RWPE1 (cell line): ENCODE measurements around the gene UPF1.

ENCODE experiments used
- CTCF ChIA-PET: fragments of 350-600 bp; sonication (Branson Sonifier 250); formaldehyde crosslinking; extraction: SDS; loops from one replicate; lab custom pipeline; 2021; lab: Yijun Ruan, JAX
- POLR2A ChIA-PET: fragments of 400-600 bp; formaldehyde crosslinking; extraction: SDS; loops from one replicate; lab custom pipeline; 2020; ENCODE audit warnings: antibody characterized with exemption; ENCODE audit not compliant: low non-redundant PET; lab: Yijun Ruan, JAX
- DNase-seq: peaks from one replicate; pipeline ENCODE4 v3.0.0; 2012; ENCODE audit warnings: low spot score
- H3K27ac ChIP-seq: fragments of 450-650 bp; 2 replicates; pipeline ENCODE4 v1.5.1; 2017
- CTCF ChIP-seq: fragments of 450-650 bp; conservative IDR thresholded peaks from 2 replicates; pipeline ENCODE4 v1.5.1; 2017; ENCODE audit warnings: low read depth, mild to moderate bottlenecking

UPF1 gene

GRCh38 chr19:18844806-18845329 lies 13.1 kb downstream of the UPF1 start:
- no peak for TF ChIP-seq CTCF
- ChIA-PET CTCF (interaction anchor here (1.0 kb wide), 1 partner anchor 12 kb away, joined by 3 read pairs; no protein-coding TSS in a partner anchor), POLR2A (no interaction called here)
- peak overlapping the region; percentile 57 for H3K27ac ChIP-seq
- no peak for DNase-seq

- H3K27ac ChIP-seq, result peak overlapping the region; percentile 57
- POLR2A ChIA-PET, result no interaction called here
- TF ChIP-seq CTCF, result no peak
- CTCF ChIA-PET, result interaction anchor here (0.7 to 1.2 kb wide), 3 partner anchors 11 to 140 kb away, joined by 3 to 6 read pairs (median 3); no protein-coding TSS in a partner anchor
- DNase-seq, result no peak
Observed at GRCh38 chr19:18845961-18846360, 14.2 kb downstream of the UPF1 start.

- peak; percentile 67 for DNase-seq
- ChIA-PET POLR2A (interaction anchor here (0.8 kb wide), 1 partner anchor 258 kb away, joined by 3 read pairs; the partner anchor contains the start of gene REX1BD), CTCF (interaction anchor here (0.5 to 2.4 kb wide), 19 partner anchors 11 to 638 kb away, joined by 3 to 24 read pairs (median 4); partner anchors contain the start of gene CRLF1)
- TF ChIP-seq CTCF, result peak; percentile 94
- peak overlapping the region; percentile 57 for H3K27ac ChIP-seq
Observed at GRCh38 chr19:18846862-18847548, 15.2 kb downstream of the UPF1 start.

- H3K27ac ChIP-seq, result peak overlapping the region; percentile 80
- POLR2A ChIA-PET, result interaction anchor here (0.8 kb wide), 1 partner anchor 259 kb away, joined by 3 read pairs; the partner anchor contains the start of gene REX1BD
- DNase-seq, result no peak
- CTCF ChIA-PET, result interaction anchor here (0.6 to 2.4 kb wide), 15 partner anchors 12 to 676 kb away, joined by 3 to 24 read pairs (median 4); partner anchors contain the start of genes CRLF1 and IQCN
- peak; percentile 68 for TF ChIP-seq CTCF
Observed at GRCh38 chr19:18847549-18848463, 16.0 kb downstream of the UPF1 start.

- H3K27ac ChIP-seq, result peak overlapping the region; percentile 80
- POLR2A ChIA-PET, result no interaction called here
- no peak for TF ChIP-seq CTCF
- CTCF ChIA-PET, result interaction anchor here (2.4 kb wide), 2 partner anchors 76 to 255 kb away, joined by 10 to 24 read pairs; no protein-coding TSS in a partner anchor
- peak; percentile 16 for DNase-seq
Observed at GRCh38 chr19:18848878-18849661, 17.3 kb downstream of the UPF1 start.
